Gastrocnemius medialis (tissue), 4 donors: ENCODE results near the gene CHST8.

Source experiments
- CTCF ChIP-seq, 5 experiments: fragments of 450-650 bp in 3 of 5; fragments of 200-600 bp in 2 of 5; sonication (generic) in 2 of 5; IDR thresholded peaks in 4 of 5; conservative IDR thresholded peaks in 1 of 5; 1 replicate in 4 of 5; 2 replicates in 1 of 5; pipeline ENCODE4 v1.5.1; 2016 to 2019; ENCODE audit warnings: antibody characterized with exemption in 5 of 5, mild to moderate bottlenecking in 3 of 5, moderate library complexity in 3 of 5
- POLR2A ChIP-seq, 2 donors: fragments of 450-650 bp; IDR thresholded peaks; one replicate each; pipeline ENCODE4 v1.6.1; 2017; ENCODE audit warnings: antibody characterized with exemption in 2 of 2, mild to moderate bottlenecking in 2 of 2, moderate library complexity in 2 of 2

GRCh38 chr19:33602576-33603204 is 19.1 kb upstream of the CHST8 start:
- TF ChIP-seq CTCF (IDR thresholded peaks at IDR 0.05 in 4 of 5, conservative IDR thresholded peaks at IDR 0.05 in 1 of 5): no peak
- no peak for TF ChIP-seq POLR2A (IDR thresholded peaks at IDR 0.05)
